ENCODE results near the gene GSG1L2. TPM values are rescaled to one million over a fixed set of nuclear protein-coding genes. Genes with fewer than 3 reads are reported as not detected.

The GSG1L2 gene
- total and polyA plus RNA-seq, 4 donors = not detected

- no peak for DNase-seq (ENCODE audit: low spot score)
- 68% methylated on average over 3 of the region's 3 CpGs for WGBS
- no peak overlapping the region for H3K27ac ChIP-seq (ENCODE audit: low read depth in 1 of 2, low read length in 2 of 2)
- peaks cover 0 to 6% (median 0%) of the 10 kb centered on the region in 4 donors for H3K27me3 ChIP-seq (ENCODE audit: control insufficient read depth in 4 of 4, insufficient read depth in 4 of 4, low read length in 3 of 4)
- TF ChIP-seq EGR1 (IDR thresholded peaks at IDR 0.05; ENCODE audit: low read depth in 2 of 2) = no peak
- TF ChIP-seq RXRA (IDR thresholded peaks at IDR 0.05) = no peak
- TF ChIP-seq FOXA1 (IDR thresholded peaks at IDR 0.05) = no peak
- no peak for TF ChIP-seq FOXA2 (IDR thresholded peaks at IDR 0.05)
- no peak for TF ChIP-seq TAF1 (conservative IDR thresholded peaks at IDR 0.05)
- H3K4me3 ChIP-seq (ENCODE audit: low read depth in 1 of 3, low read length in 3 of 3) = no peak overlapping the region
- no peaks in the 10 kb centered on the region for H3K9me3 ChIP-seq (ENCODE audit: control insufficient read depth in 4 of 4, low read length in 3 of 4)
- H3K9ac ChIP-seq (ENCODE audit: low read depth in 1 of 2, low read length in 2 of 2) = no peak overlapping the region
- no peaks in the 10 kb centered on the region for H3K36me3 ChIP-seq (ENCODE audit: control insufficient read depth in 4 of 4, insufficient read depth in 3 of 4, low read depth in 1 of 4, low read length in 3 of 4)
- H3K4me1 ChIP-seq (ENCODE audit: control insufficient read depth in 4 of 4, insufficient read depth in 4 of 4, low read length in 3 of 4) = no peaks in the 10 kb centered on the region
These were observed 23.9 kb downstream of the GSG1L2 start for GRCh38 chr17:9798008-9798407.

GRCh38 chr17:9792181-9792840 is 29.6 kb downstream of the GSG1L2 start:
- Histone ChIP-seq H3K27me3 (ENCODE audit: control insufficient read depth in 4 of 4, insufficient read depth in 4 of 4, low read length in 3 of 4) (peaks cover 0 to 3% (median 0%) of the 10 kb centered on the region in 4 donors), H3K4me3 (ENCODE audit: low read depth in 1 of 3, low read length in 3 of 3) (no peak overlapping the region), H3K9me3 (ENCODE audit: control insufficient read depth in 4 of 4, low read length in 3 of 4) (no peaks in the 10 kb centered on the region), H3K36me3 (ENCODE audit: control insufficient read depth in 4 of 4, insufficient read depth in 3 of 4, low read depth in 1 of 4, low read length in 3 of 4) (no peaks in the 10 kb centered on the region), H3K4me1 (ENCODE audit: control insufficient read depth in 4 of 4, insufficient read depth in 4 of 4, low read length in 3 of 4) (no peaks in the 10 kb centered on the region), H3K9ac (ENCODE audit: low read depth in 1 of 2, low read length in 2 of 2) (no peak overlapping the region), H3K27ac (ENCODE audit: low read depth in 1 of 2, low read length in 2 of 2) (no peak overlapping the region)
- DNase-seq (ENCODE audit: low spot score) = no peak
- TF ChIP-seq YY1 (IDR thresholded peaks at IDR 0.05) = no peak
- TF ChIP-seq REST (IDR thresholded peaks at IDR 0.05) = no peak
- no peak for TF ChIP-seq FOXA1 (IDR thresholded peaks at IDR 0.05)
- TF ChIP-seq ZBTB33 (IDR thresholded peaks at IDR 0.05) = no peak
- TF ChIP-seq NR2F2 (IDR thresholded peaks at IDR 0.05) = no peak
- TF ChIP-seq EGR1 (IDR thresholded peaks at IDR 0.05; ENCODE audit: low read depth in 2 of 2) = no peak
- no peak for TF ChIP-seq RAD21 (IDR thresholded peaks at IDR 0.05)
- no peak for TF ChIP-seq HNF4G (IDR thresholded peaks at IDR 0.05)
- TF ChIP-seq ATF3 (IDR thresholded peaks at IDR 0.05) = no peak
- WGBS = 91% methylated on average over 15 of the region's 15 CpGs

Data from liver (tissue), 9 donors.